HCT116 (cell line): Measurements from ENCODE around the gene USF2. TPM values are rescaled to one million over a fixed set of nuclear protein-coding genes. Genes with fewer than 3 reads are reported as not detected.

Experiments
- ATAC-seq: fragments of 200-7000 bp; cut with Tn5 transposase; 2 replicates; pipeline ENCODE4 v1.9.1; 2020; ENCODE audit warnings: mild to moderate bottlenecking, moderate library complexity
- BruUV-seq: library from RNA; stranded (reverse); fragments of 400-500 nt; replicated peaks from 2 replicates; lab custom pipeline; 2021; lab: Mats Ljungman, UMichigan
- CTCF ChIA-PET: fragments of 300-600 bp; sonication (Branson Sonifier 250); formaldehyde crosslinking; loops from one replicate; lab custom pipeline; 2021; ENCODE audit warnings: antibody characterized with exemption; lab: Charles Lee
- POLR2A ChIA-PET: fragments of 300-600, 350-600 bp; sonication (Branson Sonifier 250); formaldehyde crosslinking; loops from one replicate; lab custom pipeline; 2021; ENCODE audit warnings: antibody characterized with exemption; lab: Charles Lee
- RAD21 ChIA-PET, 2 experiments: fragments of 300-600 bp; sonication (Branson Sonifier 250); formaldehyde crosslinking; loops; one replicate each; lab custom pipeline; 2023; ENCODE audit warnings: low total read pairs in 2 of 2; ENCODE audit not compliant: uncharacterized antibody in 2 of 2, unreplicated experiment in 2 of 2, low non-redundant PET in 1 of 2; lab: Charles Lee
- DNase-seq: peaks from one replicate; pipeline ENCODE4 v3.0.0-alpha.2; 2010; ENCODE audit warnings: low read depth, low spot score
- H2AFZ ChIP-seq: fragments of 200-600 bp; shearing (Covaris generic), sonication (generic); 2 replicates; pipeline ENCODE4 v1.6.1; 2017; ENCODE audit warnings: low read depth, mixed run types, mixed read lengths, antibody characterized with exemption, low read length; ENCODE audit not compliant: poor library complexity, severe bottlenecking
- H3K27ac ChIP-seq: 2 replicates; pipeline ENCODE4 v1.5.1; 2012; ENCODE audit warnings: low read depth, low read length
- H3K27me3 ChIP-seq: fragments of 200-600 bp; sonication (generic); 2 replicates; pipeline ENCODE4 v1.6.1; 2016; ENCODE audit warnings: mixed run types, low read length, mixed read lengths; ENCODE audit not compliant: insufficient read depth
- H3K36me3 ChIP-seq, 2 experiments: fragments of 200-500 bp in 1 of 2; fragments of 200-600 bp in 1 of 2; sonication (Bioruptor generic) in 1 of 2; sonication (generic) in 1 of 2; 2 replicates each; pipeline versions ENCODE4 v1.5.1 to v1.6.1; 2014 to 2016; ENCODE audit warnings: low read length in 2 of 2, inconsistent platforms in 1 of 2, mixed read lengths in 1 of 2, mixed run types in 1 of 2; ENCODE audit not compliant: insufficient read depth in 2 of 2, control insufficient read depth in 1 of 2
- H3K4me1 ChIP-seq, 2 experiments: fragments of 200-600 bp in 1 of 2; sonication (generic) in 1 of 2; 2 replicates each; pipeline versions ENCODE4 v1.5.1 to v1.6.1; 2012 to 2017; ENCODE audit warnings: low read length in 2 of 2, inconsistent platforms in 1 of 2, mild to moderate bottlenecking in 1 of 2, mixed read lengths in 1 of 2, mixed run types in 1 of 2, moderate library complexity in 1 of 2; ENCODE audit not compliant: insufficient read depth in 2 of 2, control insufficient read depth in 1 of 2
- H3K4me2 ChIP-seq: fragments of 200-600 bp; sonication (generic); 2 replicates; pipeline ENCODE4 v1.6.1; 2017; ENCODE audit warnings: mixed run types, low read length, mixed read lengths
- H3K4me3 ChIP-seq, 2 experiments: fragments of 200-600 bp in 1 of 2; sonication (generic) in 1 of 2; replicated peaks in 1 of 2; 2 replicates each; pipeline ENCODE4 v1.5.1; 2011 to 2016; ENCODE audit warnings: low read length in 2 of 2, control low read depth in 1 of 2, low read depth in 1 of 2, mild to moderate bottlenecking in 1 of 2, mixed read lengths in 1 of 2, mixed run types in 1 of 2
- H3K79me2 ChIP-seq: fragments of 200-600 bp; sonication (generic); 2 replicates; pipeline ENCODE4 v1.6.1; 2017; ENCODE audit warnings: mild to moderate bottlenecking, mixed run types, low read length, moderate library complexity, mixed read lengths; ENCODE audit not compliant: insufficient read depth
- H3K9ac ChIP-seq: fragments of 200-600 bp; sonication (generic); 2 replicates; pipeline ENCODE4 v1.6.1; 2016; ENCODE audit warnings: low read length, mixed read lengths
- H3K9me2 ChIP-seq: fragments of 200-600 bp; sonication (generic), shearing (Covaris generic); 2 replicates; pipeline ENCODE4 v1.6.1; 2017; ENCODE audit warnings: mixed run types, mild to moderate bottlenecking, moderate library complexity; ENCODE audit not compliant: insufficient read depth
- H3K9me3 ChIP-seq, 2 experiments: fragments of 200-500 bp in 1 of 2; fragments of 200-600 bp in 1 of 2; sonication (Bioruptor generic) in 1 of 2; sonication (generic) in 1 of 2; 2 replicates each; pipeline ENCODE4 v1.6.1; 2014 to 2017; ENCODE audit warnings: low read length in 2 of 2, mixed read lengths in 2 of 2, inconsistent platforms in 1 of 2, low read depth in 1 of 2, mild to moderate bottlenecking in 1 of 2, mixed run types in 1 of 2, moderate library complexity in 1 of 2; ENCODE audit not compliant: control insufficient read depth in 1 of 2, insufficient read depth in 1 of 2
- H4K20me1 ChIP-seq: fragments of 200-600 bp; sonication (generic), shearing (Covaris generic); 2 replicates; pipeline ENCODE4 v1.6.1; 2017; ENCODE audit warnings: mixed run types, mild to moderate bottlenecking, moderate library complexity; ENCODE audit not compliant: insufficient read depth
- CBX3 ChIP-seq: IDR thresholded peaks from 2 replicates; pipeline ENCODE4 v1.6.1; 2012; ENCODE audit warnings: low read depth
- ELF1 ChIP-seq: IDR thresholded peaks from 2 replicates; pipeline ENCODE4 v1.6.1; 2012; ENCODE audit warnings: low read depth, borderline replicate concordance
- FOSL1 ChIP-seq: IDR thresholded peaks from 2 replicates; pipeline ENCODE4 v1.6.1; 2012; ENCODE audit warnings: low read depth
- JUND ChIP-seq: IDR thresholded peaks from 2 replicates; pipeline ENCODE4 v1.6.1; 2012
- POLR2A ChIP-seq: IDR thresholded peaks from 2 replicates; pipeline ENCODE4 v1.7.0; 2011; ENCODE audit warnings: borderline replicate concordance; ENCODE audit not compliant: insufficient read depth, insufficient read length; ENCODE audit errors: extremely low read depth
- RAD21 ChIP-seq: IDR thresholded peaks from 2 replicates; pipeline ENCODE4 v1.6.1; 2012; ENCODE audit warnings: low read depth, mild to moderate bottlenecking
- SP1 ChIP-seq: IDR thresholded peaks from 2 replicates; pipeline ENCODE4 v1.6.1; 2012; ENCODE audit warnings: low read depth
- TCF7L2 ChIP-seq: IDR thresholded peaks from 2 replicates; pipeline ENCODE4 v1.7.0; 2011; ENCODE audit warnings: borderline replicate concordance, inconsistent platforms; ENCODE audit not compliant: insufficient read depth, insufficient read length; ENCODE audit errors: extremely low read depth
- intact Hi-C: fragments of 100-400 bp; cut with micrococcal nuclease; formaldehyde crosslinking; loops from 2 replicates; pipeline ENCODE4 v1.10.0; 2022
- total RNA-seq: library from RNA; stranded (reverse); gene quantifications from one replicate; pipeline ENCODE4 v1.2.1, GENCODE V29; 2021; ENCODE audit not compliant: unreplicated experiment
- TF ChIP-seq, protein P1 (sequence below): IDR thresholded peaks from 2 replicates; pipeline ENCODE4 v1.6.1; 2012
- TF ChIP-seq, protein P2 (sequence below): IDR thresholded peaks from 2 replicates; pipeline ENCODE4 v1.6.1; 2012; ENCODE audit warnings: low read depth

Gene USF2
- total RNA-seq, 1 experiment from 2014 or later: 98.4 TPM

DNA sequence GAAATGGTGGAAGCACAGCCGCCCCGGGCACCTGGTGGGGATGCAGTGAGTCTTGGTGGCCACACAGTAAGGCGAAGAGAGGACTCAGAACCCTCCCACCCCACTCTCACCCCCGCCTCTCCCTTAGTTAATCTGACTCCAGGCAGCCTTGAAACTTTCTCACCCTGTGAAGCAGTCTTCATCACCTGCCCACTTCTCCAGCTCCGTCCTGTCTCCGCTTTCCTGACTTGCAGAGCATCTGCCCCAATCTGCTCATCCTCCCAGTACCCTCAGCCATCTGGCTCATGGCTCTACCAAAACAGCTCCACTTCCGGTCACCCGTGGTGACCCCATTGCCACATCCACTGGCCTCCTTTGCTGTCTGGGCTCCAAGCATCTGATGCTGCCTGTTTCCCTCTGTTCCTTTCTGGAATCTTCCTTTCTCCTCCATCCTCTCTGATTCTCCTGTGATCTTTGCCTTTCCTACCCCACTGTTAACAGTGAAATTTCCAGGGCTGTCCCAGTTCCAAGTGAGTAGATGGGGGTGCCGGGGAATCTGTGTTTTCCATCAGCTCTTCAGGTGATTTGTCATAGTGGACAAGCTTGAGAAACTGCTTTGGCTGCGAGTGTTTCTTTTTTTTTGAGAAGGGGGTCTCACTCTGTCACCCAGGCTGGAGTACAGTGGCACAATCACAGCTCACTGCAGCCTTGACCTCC lies 4.3 kb downstream of the USF2 start:
- Histone ChIP-seq H3K9me2 (no peaks in the 10 kb centered on the region), H3K27me3 (no peaks in the 10 kb centered on the region), H2AFZ (no peak overlapping the region), H3K4me3 (no peak overlapping the region), H3K9ac (no peak overlapping the region), H3K4me2 (no peak overlapping the region), H4K20me1 (no peaks in the 10 kb centered on the region), H3K79me2 (peaks cover 5% of the 10 kb centered on the region; the same call in 1 of the 2 replicates), H3K4me1 (peaks cover 3 to 9% of the 10 kb centered on the region in 2 experiments; a peak in 3 of 4 replicates), H3K36me3 (peaks cover 14% of the 10 kb centered on the region in 2 experiments; a peak in 3 of 4 replicates), H3K27ac (no peak overlapping the region), H3K9me3 (no peaks in the 10 kb centered on the region)
- CTCF ChIA-PET: no interaction called here
- TF ChIP-seq CBX3 (no peak), SP1 (no peak), FOSL1 (no peak), JUND (no peak), POLR2A (no peak), RAD21 (no peak), ELF1 (no peak), TCF7L2 (no peak)
- TF ChIP-seq, protein P1, sequence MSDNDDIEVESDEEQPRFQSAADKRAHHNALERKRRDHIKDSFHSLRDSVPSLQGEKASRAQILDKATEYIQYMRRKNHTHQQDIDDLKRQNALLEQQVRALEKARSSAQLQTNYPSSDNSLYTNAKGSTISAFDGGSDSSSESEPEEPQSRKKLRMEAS: no peak
- TF ChIP-seq, protein P2, sequence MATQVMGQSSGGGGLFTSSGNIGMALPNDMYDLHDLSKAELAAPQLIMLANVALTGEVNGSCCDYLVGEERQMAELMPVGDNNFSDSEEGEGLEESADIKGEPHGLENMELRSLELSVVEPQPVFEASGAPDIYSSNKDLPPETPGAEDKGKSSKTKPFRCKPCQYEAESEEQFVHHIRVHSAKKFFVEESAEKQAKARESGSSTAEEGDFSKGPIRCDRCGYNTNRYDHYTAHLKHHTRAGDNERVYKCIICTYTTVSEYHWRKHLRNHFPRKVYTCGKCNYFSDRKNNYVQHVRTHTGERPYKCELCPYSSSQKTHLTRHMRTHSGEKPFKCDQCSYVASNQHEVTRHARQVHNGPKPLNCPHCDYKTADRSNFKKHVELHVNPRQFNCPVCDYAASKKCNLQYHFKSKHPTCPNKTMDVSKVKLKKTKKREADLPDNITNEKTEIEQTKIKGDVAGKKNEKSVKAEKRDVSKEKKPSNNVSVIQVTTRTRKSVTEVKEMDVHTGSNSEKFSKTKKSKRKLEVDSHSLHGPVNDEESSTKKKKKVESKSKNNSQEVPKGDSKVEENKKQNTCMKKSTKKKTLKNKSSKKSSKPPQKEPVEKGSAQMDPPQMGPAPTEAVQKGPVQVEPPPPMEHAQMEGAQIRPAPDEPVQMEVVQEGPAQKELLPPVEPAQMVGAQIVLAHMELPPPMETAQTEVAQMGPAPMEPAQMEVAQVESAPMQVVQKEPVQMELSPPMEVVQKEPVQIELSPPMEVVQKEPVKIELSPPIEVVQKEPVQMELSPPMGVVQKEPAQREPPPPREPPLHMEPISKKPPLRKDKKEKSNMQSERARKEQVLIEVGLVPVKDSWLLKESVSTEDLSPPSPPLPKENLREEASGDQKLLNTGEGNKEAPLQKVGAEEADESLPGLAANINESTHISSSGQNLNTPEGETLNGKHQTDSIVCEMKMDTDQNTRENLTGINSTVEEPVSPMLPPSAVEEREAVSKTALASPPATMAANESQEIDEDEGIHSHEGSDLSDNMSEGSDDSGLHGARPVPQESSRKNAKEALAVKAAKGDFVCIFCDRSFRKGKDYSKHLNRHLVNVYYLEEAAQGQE: no peak
- DNase-seq (no peak), ATAC-seq (no peak)
- RAD21 ChIA-PET: no interaction called here
- BruUV-seq: no TSS peak
- intact Hi-C loops: no loop called here
- POLR2A ChIA-PET: no interaction called here
